ENCODE results near the gene GYG1. TPM values are rescaled to one million over a fixed set of nuclear protein-coding genes. Genes with fewer than 3 reads are reported as not detected.

GYG1 gene
- 27.4 and 28.0 TPM in 2 replicates for total RNA-seq

DNA sequence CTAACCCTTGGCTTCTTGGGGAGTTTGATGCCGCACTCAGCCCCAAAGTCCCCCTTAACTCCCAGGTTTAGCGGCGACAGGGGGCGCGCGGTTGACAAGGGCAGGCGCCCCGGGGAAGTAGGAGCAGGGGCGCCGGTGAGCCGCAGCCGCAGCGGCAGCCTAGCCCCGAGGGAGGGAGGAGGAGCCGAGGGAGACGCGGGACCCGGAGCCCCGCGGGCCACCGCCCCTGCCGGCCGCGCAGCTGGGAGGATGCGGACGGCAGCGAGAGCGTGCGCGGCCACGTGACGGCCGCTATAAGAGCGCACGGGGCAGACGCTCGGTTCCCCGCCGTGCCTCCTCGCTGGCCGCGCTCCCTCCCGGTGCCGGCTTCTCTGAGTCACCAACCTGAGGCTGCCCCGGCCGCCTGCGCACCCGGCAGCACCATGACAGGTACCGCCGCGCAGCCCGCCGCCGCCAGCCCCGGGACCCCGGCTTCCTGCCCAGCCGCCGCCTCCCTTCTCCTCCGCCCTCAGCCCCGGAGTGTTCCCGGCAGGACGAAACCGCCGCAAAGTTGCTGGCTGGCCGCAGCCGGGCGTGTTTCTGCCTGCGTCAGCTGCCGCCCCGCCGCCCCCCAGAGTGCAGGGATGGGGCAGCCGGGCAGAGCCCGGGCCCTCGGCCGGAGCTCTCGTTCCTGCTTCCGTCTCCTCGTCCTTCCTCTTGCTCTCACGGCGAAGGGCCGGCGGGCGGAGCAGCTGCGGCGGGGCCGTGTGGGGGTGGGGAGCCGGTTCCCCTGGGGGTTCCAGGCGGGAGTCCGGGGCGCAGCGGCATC, at the start of gene GYG1:
TSS of gene GYG1 (plus strand) at position 322 of the 808 bp plus-strand sequence. CDS start at position 423, 101 bp downstream.
- no peaks in the 10 kb centered on the region for H3K9me3 Mint-ChIP-seq

DNA sequence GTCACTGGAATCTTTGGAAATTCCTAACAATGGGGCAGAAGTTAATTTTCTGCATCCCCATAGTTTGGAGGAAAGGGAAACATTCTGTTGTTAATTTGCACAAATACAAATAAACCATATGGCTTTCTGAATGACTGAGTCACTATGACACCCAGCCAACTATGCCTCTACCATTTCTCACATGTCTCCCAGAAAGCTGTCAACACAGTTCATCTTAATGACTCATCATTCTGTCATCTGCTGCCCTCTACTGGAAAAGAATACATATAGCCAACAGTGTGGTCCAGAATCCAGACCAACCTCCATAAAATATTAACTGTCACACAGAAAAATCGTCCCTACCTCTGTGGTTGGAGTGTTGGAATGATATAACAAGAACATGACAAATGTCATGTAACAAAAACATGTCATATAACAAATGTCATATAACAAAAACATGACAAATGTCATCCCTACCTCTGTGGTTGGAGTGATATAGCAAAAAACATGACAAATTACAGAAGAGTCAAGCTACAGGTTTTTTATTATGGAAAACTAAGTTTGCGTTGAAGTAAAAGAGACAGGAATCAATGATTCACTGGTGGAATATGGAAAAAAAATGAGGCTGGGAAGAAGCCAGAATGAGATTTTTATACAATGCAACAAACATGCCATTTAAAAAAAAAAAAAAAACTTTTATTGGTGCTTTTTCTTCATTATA, 47.7 kb upstream of the GYG1 start:
- Mint-ChIP-seq H3K36me3 (ENCODE audit: low read depth) (no peaks in the 10 kb centered on the region), H3K9me3 (no peaks in the 10 kb centered on the region), H3K4me1 (no peaks in the 10 kb centered on the region), H3K27me3 (peaks cover 7% of the 10 kb centered on the region), H3K4me3 (no peak overlapping the region), H3K27ac (no peak overlapping the region)
- DNase-seq, result peak; percentile 75
- intact Hi-C loops (cut with micrococcal nuclease), result loop anchor here (1.0 to 10.0 kb wide), 3 partner anchors 82 to 629 kb away; no protein-coding TSS in a partner anchor

More for the DNA sequence above, at the start of gene GYG1:
- peak within 1 kb of the TSS; percentile 82 for H3K4me3 Mint-ChIP-seq
- intact Hi-C loops (cut with micrococcal nuclease), result loop anchor here (1.0 to 5.0 kb wide), 4 partner anchors 17 to 138 kb away; partner anchors contain the start of genes HLTF and HPS3
- H3K36me3 Mint-ChIP-seq (ENCODE audit: low read depth), result peaks cover 23% of the 10 kb centered on the region
- peak within 1 kb of the TSS; percentile 87 for H3K27ac Mint-ChIP-seq
- H3K27me3 Mint-ChIP-seq, result no peaks in the 10 kb centered on the region
- DNase-seq, result peak; percentile 93
- H3K4me1 Mint-ChIP-seq, result peaks cover 25% of the 10 kb centered on the region

DNA sequence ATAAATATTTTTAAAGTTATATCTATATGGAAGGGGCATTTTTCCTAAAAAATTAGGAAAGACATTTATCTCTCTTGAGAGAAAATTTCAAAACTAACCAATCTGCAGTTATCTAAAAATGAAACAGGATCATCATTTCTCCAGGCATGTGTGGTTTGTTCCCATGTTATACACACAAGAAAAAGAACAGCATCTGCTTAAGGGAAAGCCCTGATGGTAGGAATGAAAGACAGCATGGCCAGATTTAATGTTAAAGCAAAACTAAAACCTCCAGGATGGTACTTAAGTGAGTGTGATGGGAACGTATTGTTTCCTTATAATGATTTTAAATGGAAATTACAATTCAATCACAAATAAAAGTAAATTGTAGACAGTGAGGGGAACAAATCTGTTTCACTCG, 46.2 kb upstream of the GYG1 start:
- DNase-seq, result no peak
- Mint-ChIP-seq H3K27me3 (peaks cover 5% of the 10 kb centered on the region), H3K36me3 (ENCODE audit: low read depth) (no peaks in the 10 kb centered on the region), H3K27ac (no peak overlapping the region), H3K9me3 (no peaks in the 10 kb centered on the region), H3K4me1 (no peaks in the 10 kb centered on the region), H3K4me3 (no peak overlapping the region)
- intact Hi-C loops (cut with micrococcal nuclease), result loop anchor here (10.0 kb wide), 2 partner anchors 220 to 630 kb away; no protein-coding TSS in a partner anchor

GRCh38 chr3:148948913-148949657, 42.3 kb upstream of the GYG1 start:
- H3K4me1 Mint-ChIP-seq, result no peaks in the 10 kb centered on the region
- H3K27me3 Mint-ChIP-seq, result peaks cover 8% of the 10 kb centered on the region
- H3K9me3 Mint-ChIP-seq, result no peaks in the 10 kb centered on the region
- no peak overlapping the region for H3K4me3 Mint-ChIP-seq
- H3K36me3 Mint-ChIP-seq (ENCODE audit: low read depth), result no peaks in the 10 kb centered on the region
- no peak overlapping the region for H3K27ac Mint-ChIP-seq
- intact Hi-C loops (cut with micrococcal nuclease), result loop anchor here (10.0 kb wide), 2 partner anchors 224 to 634 kb away; no protein-coding TSS in a partner anchor
- no peak for DNase-seq

DNA sequence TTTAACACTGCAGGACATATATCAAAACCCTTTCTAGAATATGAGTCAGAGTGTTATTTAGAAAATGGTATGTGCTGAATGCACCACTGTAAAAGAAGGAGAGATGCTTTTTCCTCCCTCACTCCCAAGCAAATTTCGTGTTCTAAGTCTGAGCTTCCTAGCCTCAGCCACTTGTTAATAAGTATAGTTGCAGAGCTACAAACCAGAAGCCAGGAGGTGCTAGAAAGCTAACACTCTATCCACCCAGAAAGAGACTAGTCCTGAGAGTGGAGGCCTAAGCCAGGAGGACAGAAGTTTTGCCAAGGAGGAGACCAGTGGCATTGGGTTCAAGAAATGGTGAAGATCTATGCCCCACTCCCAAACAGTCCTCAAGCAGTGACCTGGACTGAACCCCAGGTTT, 40.5 kb upstream of the GYG1 start:
- Mint-ChIP-seq H3K27ac (no peak overlapping the region), H3K27me3 (peaks cover 8% of the 10 kb centered on the region), H3K4me3 (no peak overlapping the region), H3K4me1 (no peaks in the 10 kb centered on the region), H3K36me3 (ENCODE audit: low read depth) (no peaks in the 10 kb centered on the region), H3K9me3 (no peaks in the 10 kb centered on the region)
- no peak for DNase-seq
- intact Hi-C loops (cut with micrococcal nuclease), result loop anchor here (10.0 kb wide), 1 partner anchor 134 kb away; the partner anchor contains the start of gene HLTF

- no peak for DNase-seq
- H3K27ac Mint-ChIP-seq, result no peak overlapping the region
- peaks cover 8% of the 10 kb centered on the region for H3K27me3 Mint-ChIP-seq
- no peaks in the 10 kb centered on the region for H3K9me3 Mint-ChIP-seq
- H3K36me3 Mint-ChIP-seq (ENCODE audit: low read depth), result no peaks in the 10 kb centered on the region
- no peak overlapping the region for H3K4me3 Mint-ChIP-seq
- no peaks in the 10 kb centered on the region for H3K4me1 Mint-ChIP-seq
- intact Hi-C loops (cut with micrococcal nuclease), result loop anchor here (10.0 kb wide), 1 partner anchor 133 kb away; the partner anchor contains the start of gene HLTF
These were observed 39.6 kb upstream of the GYG1 start for GRCh38 chr3:148951599-148952361.

GRCh38 chr3:148953094-148953493, 38.2 kb upstream of the GYG1 start:
- Mint-ChIP-seq H3K36me3 (ENCODE audit: low read depth) (no peaks in the 10 kb centered on the region), H3K9me3 (no peaks in the 10 kb centered on the region), H3K27ac (no peak overlapping the region), H3K4me3 (no peak overlapping the region), H3K4me1 (peaks cover 5% of the 10 kb centered on the region), H3K27me3 (peaks cover 7% of the 10 kb centered on the region)
- intact Hi-C loops (cut with micrococcal nuclease), result loop anchor here (10.0 kb wide), 1 partner anchor 132 kb away; the partner anchor contains the start of gene HLTF
- no peak for DNase-seq

DNA sequence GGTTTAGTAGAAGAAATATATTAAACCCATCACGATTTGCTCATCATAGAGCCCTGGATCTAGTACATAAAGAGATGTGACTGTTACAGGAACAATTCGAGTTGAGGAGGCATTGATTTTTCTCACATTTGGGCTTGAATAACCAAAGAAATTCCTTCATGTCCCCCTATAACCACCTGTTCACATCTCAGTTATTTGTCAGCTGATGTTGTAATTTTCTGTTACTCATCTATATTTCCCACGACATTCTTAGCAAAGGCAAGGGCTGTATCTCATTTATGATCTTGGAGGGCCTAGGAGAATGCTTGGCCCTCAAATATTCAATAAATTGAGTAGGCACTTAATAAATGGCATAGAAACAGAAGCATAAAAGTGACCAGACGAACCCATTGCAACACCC, 36.4 kb upstream of the GYG1 start:
- Mint-ChIP-seq H3K4me3 (no peak overlapping the region), H3K27me3 (peaks cover 12% of the 10 kb centered on the region), H3K36me3 (ENCODE audit: low read depth) (no peaks in the 10 kb centered on the region), H3K27ac (no peak overlapping the region), H3K9me3 (no peaks in the 10 kb centered on the region), H3K4me1 (peaks cover 5% of the 10 kb centered on the region)
- no peak for DNase-seq
- intact Hi-C loops (cut with micrococcal nuclease), result loop anchor here (1.0 to 10.0 kb wide), 3 partner anchors 130 to 318 kb away; partner anchors contain the start of gene HLTF

- Mint-ChIP-seq H3K9me3 (no peaks in the 10 kb centered on the region), H3K27ac (no peak overlapping the region), H3K27me3 (peaks cover 15% of the 10 kb centered on the region), H3K4me3 (no peak overlapping the region), H3K36me3 (ENCODE audit: low read depth) (no peaks in the 10 kb centered on the region), H3K4me1 (peaks cover 5% of the 10 kb centered on the region)
- intact Hi-C loops (cut with micrococcal nuclease), result loop anchor here (1.0 to 10.0 kb wide), 3 partner anchors 129 to 318 kb away; partner anchors contain the start of gene HLTF
- peak; percentile 76 for DNase-seq
These were observed 35.6 kb upstream of the GYG1 start for GRCh38 chr3:148955544-148956346.

GRCh38 chr3:148957586-148957985, 33.8 kb upstream of the GYG1 start:
- H3K4me3 Mint-ChIP-seq, result no peak overlapping the region
- intact Hi-C loops (cut with micrococcal nuclease), result loop anchor here (5.0 to 10.0 kb wide), 2 partner anchors 127 to 165 kb away; partner anchors contain the start of gene HLTF
- peaks cover 29% of the 10 kb centered on the region for H3K27me3 Mint-ChIP-seq
- no peak overlapping the region for H3K27ac Mint-ChIP-seq
- peaks cover 5% of the 10 kb centered on the region for H3K4me1 Mint-ChIP-seq
- H3K36me3 Mint-ChIP-seq (ENCODE audit: low read depth), result no peaks in the 10 kb centered on the region
- DNase-seq, result peak; percentile 68
- no peaks in the 10 kb centered on the region for H3K9me3 Mint-ChIP-seq

DNA sequence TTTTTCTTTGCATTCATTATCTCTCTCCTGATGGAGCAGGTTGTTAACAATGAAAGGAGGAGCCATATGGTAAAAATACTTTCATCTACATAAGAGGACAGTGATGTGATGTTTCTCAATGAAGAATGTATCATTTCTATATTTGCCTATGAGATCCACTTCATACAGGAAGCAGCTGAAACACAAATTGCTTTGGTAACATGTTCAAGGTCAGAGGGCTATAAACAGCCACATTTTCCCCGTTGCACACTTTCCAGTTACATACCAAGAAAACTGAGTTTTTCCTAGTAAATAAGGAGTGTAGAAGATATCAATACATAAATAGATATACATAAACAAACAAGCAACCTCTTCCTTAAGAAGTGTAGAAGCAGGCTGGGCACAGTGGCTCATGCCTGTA, 32.6 kb upstream of the GYG1 start:
- Mint-ChIP-seq H3K4me3 (no peak overlapping the region), H3K27ac (no peak overlapping the region), H3K4me1 (peaks cover 5% of the 10 kb centered on the region), H3K9me3 (no peaks in the 10 kb centered on the region), H3K27me3 (peaks cover 33% of the 10 kb centered on the region), H3K36me3 (ENCODE audit: low read depth) (no peaks in the 10 kb centered on the region)
- DNase-seq, result no peak
- intact Hi-C loops (cut with micrococcal nuclease), result loop anchor here (5.0 to 10.0 kb wide), 2 partner anchors 126 to 164 kb away; partner anchors contain the start of gene HLTF

- peak; percentile 56 for DNase-seq
- intact Hi-C loops (cut with micrococcal nuclease), result no loop called here
- Mint-ChIP-seq H3K36me3 (ENCODE audit: low read depth) (no peaks in the 10 kb centered on the region), H3K27ac (no peak overlapping the region), H3K27me3 (peaks cover 31% of the 10 kb centered on the region), H3K9me3 (no peaks in the 10 kb centered on the region), H3K4me3 (no peak overlapping the region), H3K4me1 (peaks cover 1% of the 10 kb centered on the region)
These were observed 28.8 kb upstream of the GYG1 start for GRCh38 chr3:148962513-148962912.
